ENCODE results near the gene TOM1L2. TPM values are rescaled to one million over a fixed set of nuclear protein-coding genes. Genes with fewer than 3 reads are reported as not detected.
A peak's percentile ranks its signal among the peaks of the same experiment; 100 is the strongest.

The TOM1L2 gene
- total and polyA plus RNA-seq, 8 donors, result 20.3 to 28.2 (median 22.2) TPM

DNA sequence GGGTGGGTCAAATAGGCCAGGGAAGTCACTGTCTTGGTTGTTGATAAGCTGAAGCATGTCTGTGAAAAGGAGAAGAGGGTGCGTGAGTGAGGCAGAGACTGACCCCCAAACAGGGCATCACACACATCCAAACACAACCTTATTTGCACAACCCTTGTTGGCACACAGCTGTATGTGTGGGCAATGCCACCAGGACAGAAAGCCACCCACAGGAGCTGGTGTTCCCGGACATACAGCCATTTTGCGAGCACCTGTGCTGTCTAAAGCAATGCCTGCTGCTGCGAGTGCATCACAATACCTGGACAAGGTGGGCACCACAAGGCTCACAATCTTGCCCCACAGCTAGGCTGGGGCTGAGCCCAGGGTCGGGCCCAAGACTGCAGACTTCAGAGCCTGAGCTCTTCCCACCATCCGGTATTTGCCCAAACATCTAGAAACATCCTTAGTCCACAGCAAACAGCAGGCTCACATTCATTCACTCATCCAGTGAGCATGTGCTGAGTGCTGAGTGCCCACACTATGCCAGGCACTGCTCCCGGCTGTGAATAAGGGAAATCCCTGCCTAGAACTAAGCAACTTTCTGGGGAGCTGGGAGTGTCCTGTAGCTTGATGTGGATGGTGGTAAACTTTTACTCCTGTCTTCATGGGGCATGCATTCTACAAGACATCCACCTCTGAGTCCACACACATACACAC, 151.6 kb downstream of the TOM1L2 start:
- peak in 1 of 6 donors; percentile 39 for DNase-seq
- H3K4me1 ChIP-seq, result peaks cover 24 to 48% (median 32%) of the 10 kb centered on the region in 3 donors
- no peaks in the 10 kb centered on the region for H3K27me3 ChIP-seq
- peaks cover 0 to 5% (median 0%) of the 10 kb centered on the region in 3 donors for H3K36me3 ChIP-seq
- no peak overlapping the region for H3K4me3 ChIP-seq
- intact Hi-C loops (cut with DNase I), result no loop called here
- H3K27ac ChIP-seq, result no peak overlapping the region
- TF ChIP-seq, protein P1, sequence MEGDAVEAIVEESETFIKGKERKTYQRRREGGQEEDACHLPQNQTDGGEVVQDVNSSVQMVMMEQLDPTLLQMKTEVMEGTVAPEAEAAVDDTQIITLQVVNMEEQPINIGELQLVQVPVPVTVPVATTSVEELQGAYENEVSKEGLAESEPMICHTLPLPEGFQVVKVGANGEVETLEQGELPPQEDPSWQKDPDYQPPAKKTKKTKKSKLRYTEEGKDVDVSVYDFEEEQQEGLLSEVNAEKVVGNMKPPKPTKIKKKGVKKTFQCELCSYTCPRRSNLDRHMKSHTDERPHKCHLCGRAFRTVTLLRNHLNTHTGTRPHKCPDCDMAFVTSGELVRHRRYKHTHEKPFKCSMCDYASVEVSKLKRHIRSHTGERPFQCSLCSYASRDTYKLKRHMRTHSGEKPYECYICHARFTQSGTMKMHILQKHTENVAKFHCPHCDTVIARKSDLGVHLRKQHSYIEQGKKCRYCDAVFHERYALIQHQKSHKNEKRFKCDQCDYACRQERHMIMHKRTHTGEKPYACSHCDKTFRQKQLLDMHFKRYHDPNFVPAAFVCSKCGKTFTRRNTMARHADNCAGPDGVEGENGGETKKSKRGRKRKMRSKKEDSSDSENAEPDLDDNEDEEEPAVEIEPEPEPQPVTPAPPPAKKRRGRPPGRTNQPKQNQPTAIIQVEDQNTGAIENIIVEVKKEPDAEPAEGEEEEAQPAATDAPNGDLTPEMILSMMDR (IDR thresholded peaks at IDR 0.05), result no peak
- 79 to 82% methylated on average over 7 of the region's 7 CpGs for WGBS, 2 donors
- ATAC-seq, result no peak
- no peaks in the 10 kb centered on the region for H3K9me3 ChIP-seq
- FAIRE-seq, result no peak

DNA sequence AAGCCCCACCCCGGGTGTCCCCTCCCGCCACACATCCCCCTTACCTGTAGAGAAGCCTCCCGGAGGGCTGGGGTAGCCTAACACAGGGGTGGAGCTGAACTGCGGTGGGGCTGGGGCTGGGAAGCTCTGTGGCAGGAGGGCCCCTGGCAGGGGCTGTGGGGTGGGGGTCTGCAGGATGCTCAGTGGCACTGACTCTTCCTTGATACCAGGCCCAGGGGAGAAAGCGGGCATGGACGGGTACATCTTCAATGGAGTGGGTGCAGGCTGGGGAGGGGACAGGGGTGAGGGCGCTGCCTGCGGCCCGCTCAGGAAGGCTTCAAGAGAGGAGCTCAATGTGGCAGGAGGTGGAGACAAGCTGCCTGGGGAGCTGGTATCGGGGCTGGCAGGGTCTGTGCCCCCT, 152.2 kb downstream of the TOM1L2 start:
- FAIRE-seq (no peak), ATAC-seq (no peak), DNase-seq (peak in 1 of 6 donors; percentile 67)
- intact Hi-C loops (cut with DNase I), result no loop called here
- peaks cover 0 to 5% (median 2%) of the 10 kb centered on the region in 3 donors for H3K36me3 ChIP-seq
- peaks cover 21 to 45% (median 28%) of the 10 kb centered on the region in 3 donors for H3K4me1 ChIP-seq
- H3K9me3 ChIP-seq, result no peaks in the 10 kb centered on the region
- no peak overlapping the region for H3K4me3 ChIP-seq
- no peaks in the 10 kb centered on the region for H3K27me3 ChIP-seq
- TF ChIP-seq, protein P1 (IDR thresholded peaks at IDR 0.05), result no peak
- H3K27ac ChIP-seq, result no peak overlapping the region
- whole genome bisulfite sequencing, 2 donors, result 87 to 89% methylated on average over 10 of the region's 10 CpGs

- Histone ChIP-seq H3K9me3 (no peaks in the 10 kb centered on the region), H3K27me3 (no peaks in the 10 kb centered on the region), H3K36me3 (peaks cover 0 to 7% (median 5%) of the 10 kb centered on the region in 3 donors), H3K4me3 (no peak overlapping the region), H3K27ac (no peak overlapping the region), H3K4me1 (peaks cover 16 to 40% (median 24%) of the 10 kb centered on the region in 3 donors)
- TF ChIP-seq, protein P1 (IDR thresholded peaks at IDR 0.05), result no peak
- ATAC-seq (peak in 3 of 4 donors; percentile 8 to 37 (median 13)), DNase-seq (peak; percentile 51 to 86 (median 76)), FAIRE-seq (no peak)
- 67 to 69% methylated on average over 12 of the region's 12 CpGs for WGBS, 2 donors
- intact Hi-C loops (cut with DNase I), result loop anchor here in 1 of 3 donors (5.0 kb wide), 1 partner anchor 38 kb away; no protein-coding TSS in a partner anchor
Measured at GRCh38 chr17:17819561-17819995, 152.6 kb downstream of the TOM1L2 start.

- peaks cover 0 to 10% (median 5%) of the 10 kb centered on the region in 3 donors for H3K36me3 ChIP-seq
- DNase-seq, result peak in 1 of 6 donors; percentile 70
- no peak overlapping the region for H3K27ac ChIP-seq
- TF ChIP-seq, protein P1 (IDR thresholded peaks at IDR 0.05), result no peak
- no peak for ATAC-seq
- H3K4me1 ChIP-seq, result peaks cover 11 to 35% (median 19%) of the 10 kb centered on the region in 3 donors
- H3K9me3 ChIP-seq, result no peaks in the 10 kb centered on the region
- no peak overlapping the region for H3K4me3 ChIP-seq
- intact Hi-C loops (cut with DNase I), result loop anchor here in 1 of 3 donors (5.0 kb wide), 1 partner anchor 38 kb away; no protein-coding TSS in a partner anchor
- H3K27me3 ChIP-seq, result no peaks in the 10 kb centered on the region
- no peak for FAIRE-seq
- 76 to 84% methylated on average over 12 of the region's 12 CpGs for WGBS, 2 donors
Measured at GRCh38 chr17:17819111-17819510, 153.1 kb downstream of the TOM1L2 start.
